T-helper 9 cell (primary cell): ENCODE results near the gene TERC.

Experiments
- DNase-seq: peaks from one replicate; pipeline ENCODE4 v3.0.0-alpha.2; 2020
- total RNA-seq, 2 donors: gene quantifications; one replicate each; lab custom pipeline; 2026; lab: John Stamatoyannopoulos, UW

Gene TERC
- 0.28 to 0.72 reads per million in 2 donors for total RNA-seq

- DNase-seq, result peak; percentile 85
Measured at GRCh38 chr3:169764882-169765612, at the start of gene TERC. TERC (minus strand) TSS chr3:169765060.

GRCh38 chr3:169813757-169814517 lies 49.1 kb upstream of the TERC start:
- peak; percentile 52 for DNase-seq

GRCh38 chr3:169813278-169813677 lies 48.4 kb upstream of the TERC start:
- DNase-seq, result no peak

- peak; percentile 41 for DNase-seq
Measured at GRCh38 chr3:169812332-169813235, 47.7 kb upstream of the TERC start, which contains the start of the genes LRRC34 and LRRIQ4. LRRC34 (minus strand) TSS chr3:169812904; CDS start chr3:169812548, 356 bp downstream. LRRIQ4 (plus strand) TSS chr3:169812870; CDS start chr3:169821922, 9,052 bp downstream.

DNA sequence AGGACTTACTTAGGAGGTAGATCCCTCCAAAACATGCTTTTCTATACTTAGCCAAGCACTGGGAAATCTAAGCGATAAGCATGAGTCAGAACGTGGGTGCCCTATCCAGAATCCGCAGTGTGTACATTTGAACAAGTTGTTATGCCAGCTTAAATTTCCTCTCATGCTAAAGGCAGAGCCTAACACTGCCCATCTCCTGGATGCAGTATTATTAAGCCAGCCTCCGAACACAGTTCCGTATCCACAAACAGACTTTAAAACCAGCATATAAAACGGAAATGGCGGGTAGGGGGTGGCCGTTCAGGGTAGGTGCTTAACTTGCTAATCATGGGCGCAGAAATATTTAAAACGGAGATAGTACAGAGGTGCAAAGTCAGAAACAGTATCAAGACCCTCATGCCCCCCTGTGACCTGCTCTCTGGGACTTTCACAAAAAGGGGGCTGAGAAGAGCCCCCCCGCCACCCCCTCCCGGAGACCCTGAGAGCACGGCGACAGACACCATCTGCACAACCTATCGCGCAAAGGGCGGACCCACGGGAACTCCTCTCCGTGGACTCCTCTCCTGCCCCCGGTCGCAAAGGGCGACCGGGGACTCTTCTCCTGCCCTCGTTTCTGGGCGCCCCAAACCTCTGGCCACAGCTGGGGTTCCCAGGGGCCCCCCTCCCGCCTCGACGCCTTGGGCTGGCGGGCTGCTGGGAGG lies 46.9 kb upstream of the TERC start:
- no peak for DNase-seq

DNA sequence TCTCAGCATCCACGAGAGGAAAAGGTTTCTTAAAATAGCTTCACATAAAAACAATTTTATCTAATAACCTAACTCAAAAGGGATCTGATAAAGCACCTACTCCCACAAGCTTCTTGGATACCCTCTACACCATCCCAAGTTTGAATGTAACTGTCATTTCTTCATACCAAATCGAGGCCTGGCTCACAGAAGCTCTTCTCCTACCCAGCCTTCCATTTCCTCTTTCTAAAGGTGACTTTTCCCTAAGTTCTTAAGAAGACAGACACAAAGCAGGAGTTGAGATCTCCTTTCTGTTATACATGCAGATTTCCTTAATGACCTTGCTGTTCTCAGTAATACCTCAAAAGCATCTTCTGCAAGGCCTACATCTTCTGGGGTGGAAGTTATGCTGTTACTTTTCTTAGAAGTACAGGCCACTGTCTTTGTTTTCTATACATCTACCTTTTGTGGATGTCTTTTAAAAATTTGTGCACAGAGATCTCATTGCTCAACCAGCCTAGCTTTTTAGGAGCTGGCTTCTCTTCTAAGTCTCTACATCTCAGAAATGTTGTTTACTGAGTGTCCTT lies 44.5 kb upstream of the TERC start:
- DNase-seq, result no peak

GRCh38 chr3:169804681-169805080 lies 39.8 kb upstream of the TERC start:
- DNase-seq, result no peak

DNA sequence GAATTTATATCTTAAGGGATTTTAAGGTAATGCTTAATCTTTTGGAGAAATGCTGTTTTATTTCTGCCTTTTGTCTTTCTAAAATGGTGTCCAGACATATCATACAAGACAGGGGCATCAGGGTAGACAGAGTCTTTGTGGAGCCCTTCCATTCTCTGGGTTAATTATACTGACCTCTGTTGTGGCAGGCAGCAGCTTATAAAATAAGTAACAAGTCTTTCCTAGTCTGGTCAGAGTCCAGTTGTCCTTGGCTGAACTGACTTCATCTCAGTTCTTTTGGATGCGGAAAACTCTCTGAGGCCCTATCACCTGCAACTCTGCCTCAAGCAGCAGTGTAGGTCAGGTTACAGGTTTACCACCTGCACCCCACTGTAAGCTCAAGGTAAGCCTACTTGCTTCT lies 27.5 kb upstream of the TERC start:
- DNase-seq, result no peak

GRCh38 chr3:169790687-169791429 lies 26.0 kb upstream of the TERC start:
- no peak for DNase-seq

DNA sequence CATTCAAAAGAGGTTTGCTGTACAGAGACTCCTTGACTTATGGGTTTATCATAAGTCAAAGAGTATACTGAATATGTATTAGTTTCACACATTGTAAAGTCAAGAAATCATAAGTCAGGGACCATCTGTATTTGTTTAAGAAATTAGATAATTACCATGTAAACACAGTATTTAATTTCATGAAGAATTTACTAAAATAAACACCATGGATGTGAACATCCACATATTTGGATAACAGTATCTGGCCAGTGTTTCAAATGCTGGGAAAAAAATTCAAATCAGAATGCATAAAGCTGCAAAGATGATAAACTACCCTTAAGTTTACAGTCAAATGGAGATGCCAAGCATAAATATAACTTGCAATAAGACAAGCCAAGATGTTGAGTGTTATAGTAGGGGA lies 25.4 kb upstream of the TERC start:
- no peak for DNase-seq

DNA sequence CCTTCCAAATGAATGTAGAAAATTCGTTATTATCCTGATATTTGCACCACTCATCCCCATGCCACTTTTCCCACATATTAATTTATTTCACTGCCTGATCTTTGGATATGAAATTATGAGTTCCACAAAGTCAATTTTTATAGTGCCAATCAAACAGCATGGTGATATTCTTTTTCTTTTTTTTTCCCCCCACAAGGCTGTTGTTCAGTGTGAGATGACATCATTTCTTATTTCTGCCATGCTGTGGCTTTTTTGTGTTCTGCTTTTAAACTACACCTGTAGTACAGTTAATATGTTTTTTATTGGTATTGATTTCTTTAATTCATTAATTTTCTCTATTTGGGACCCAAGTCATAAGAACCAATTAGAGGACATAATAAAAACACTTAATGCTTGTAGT lies 22.9 kb upstream of the TERC start:
- DNase-seq, result no peak

DNA sequence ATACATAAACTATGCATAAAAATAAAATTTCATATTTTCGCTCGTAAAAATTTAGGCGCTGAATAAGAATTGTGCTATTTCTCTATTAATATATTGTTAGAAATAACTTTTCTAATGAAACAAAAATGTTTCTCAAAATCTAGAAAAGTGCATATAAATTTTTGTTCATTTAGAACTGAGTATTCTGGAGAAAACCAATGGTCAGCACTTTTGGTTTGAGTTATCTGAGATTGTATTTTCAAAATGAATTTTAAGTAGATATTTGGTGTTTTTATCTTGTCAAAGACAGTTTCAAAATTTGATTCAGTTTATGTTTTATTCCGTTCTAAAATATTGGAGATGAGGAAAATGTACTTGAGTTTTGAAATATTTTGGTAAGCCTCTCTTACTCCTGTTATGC lies 22.3 kb upstream of the TERC start:
- no peak for DNase-seq

GRCh38 chr3:169781209-169781855 lies 16.5 kb upstream of the TERC start:
- DNase-seq, result no peak

DNA sequence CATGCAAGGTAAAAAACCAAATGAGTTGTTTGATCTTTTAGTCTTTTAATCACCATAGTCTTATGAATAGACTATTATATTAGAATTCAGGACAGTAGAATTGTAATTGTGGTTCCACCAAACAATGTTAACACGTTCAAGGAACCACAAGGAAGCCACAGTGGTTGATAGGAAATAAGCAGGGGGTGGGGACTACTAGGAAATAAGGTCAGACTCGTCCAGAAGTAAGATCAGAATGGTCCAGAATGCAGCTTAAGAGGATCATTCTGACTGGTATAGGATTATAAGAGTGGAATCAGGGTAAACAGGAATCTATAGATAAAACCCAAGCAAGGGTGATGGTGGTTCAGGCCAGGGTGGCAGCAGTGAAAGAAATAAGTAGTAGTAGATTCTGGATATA lies 15.9 kb upstream of the TERC start:
- DNase-seq, result no peak

DNA sequence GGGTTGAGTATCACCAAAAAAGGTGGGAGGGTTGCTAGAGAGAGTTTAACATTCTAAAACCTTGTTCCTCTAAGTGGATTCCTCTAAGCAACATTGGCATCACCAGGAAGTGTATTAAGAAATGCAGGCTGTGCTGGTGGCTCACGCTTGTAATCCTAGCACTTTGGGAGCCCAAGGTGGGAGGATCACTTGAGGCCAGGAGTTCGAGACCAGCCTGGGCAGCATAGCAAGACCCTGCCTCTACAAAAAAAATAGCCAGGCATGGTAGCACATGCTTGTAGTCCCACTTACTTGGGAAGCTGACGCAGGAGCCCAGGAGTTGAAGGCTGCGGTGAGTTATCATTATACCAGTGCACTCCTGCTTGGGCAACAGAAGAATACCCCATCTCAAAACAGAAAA lies 13.0 kb upstream of the TERC start:
- no peak for DNase-seq

GRCh38 chr3:169774186-169774585 lies 9.3 kb upstream of the TERC start:
- DNase-seq, result no peak

DNA sequence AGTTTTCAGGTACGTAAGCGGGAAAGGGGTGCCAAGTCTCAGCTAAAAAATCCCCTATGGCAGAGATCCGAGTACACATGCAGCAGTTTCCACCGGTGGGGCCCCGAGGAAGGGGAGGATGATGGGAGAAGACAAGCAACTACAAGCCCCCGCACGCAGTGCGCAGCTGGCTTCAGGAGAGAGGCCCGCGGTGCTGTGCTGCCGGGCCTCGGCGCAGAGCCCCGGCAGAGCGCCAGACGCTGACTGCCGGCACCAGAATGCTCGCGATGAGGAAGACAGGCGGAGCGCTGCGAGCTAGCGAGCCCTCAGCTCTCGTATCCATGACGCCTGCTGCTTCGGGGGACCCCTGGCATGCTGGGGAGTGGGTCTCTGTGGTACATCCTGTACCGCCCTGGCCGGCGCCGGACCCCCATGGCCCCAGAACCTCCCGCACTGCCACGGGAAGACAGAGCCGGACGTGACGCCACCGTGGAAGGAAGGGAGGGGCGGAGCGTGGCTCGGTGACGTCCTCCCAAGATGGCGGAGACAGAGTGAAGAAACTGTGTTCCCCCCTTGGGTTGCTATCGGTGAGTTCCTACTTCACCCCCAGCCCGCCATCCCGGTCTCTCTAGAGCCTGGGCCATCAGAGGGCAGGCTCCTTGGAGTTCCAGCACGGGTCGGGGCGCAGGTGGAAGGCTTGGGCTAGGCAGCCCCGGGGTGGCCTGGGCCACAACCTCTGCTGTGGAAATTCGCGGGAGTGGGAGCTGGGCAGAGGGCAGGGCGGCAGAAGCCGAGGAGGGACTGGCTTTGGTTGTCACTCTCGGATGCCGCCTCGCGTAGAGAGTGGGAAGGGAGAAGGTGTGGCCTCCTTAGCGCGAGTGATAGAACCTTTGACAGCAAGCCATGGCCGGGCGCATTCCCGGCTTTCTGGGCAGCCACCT lies 8.3 kb upstream of the TERC start, which contains the start of gene MYNN:
Gene MYNN (plus strand): TSS at position 500 of the 920 bp plus-strand sequence. CDS start 900 bp downstream, outside the sequence.
- peak; percentile 88 for DNase-seq

GRCh38 chr3:169772305-169772896 lies 7.5 kb upstream of the TERC start:
- DNase-seq, result no peak
